Kidney epithelial cell (primary cell): ENCODE results near the gene PPIF. TPM values are rescaled to one million over a fixed set of nuclear protein-coding genes. Genes with fewer than 3 reads are reported as not detected.

Source experiments
- DNase-seq: peaks from one replicate; pipeline ENCODE4 v3.0.0-alpha.2; 2010; ENCODE audit warnings: low read depth
- H3K27me3 ChIP-seq: 2 replicates; pipeline ENCODE4 v1.6.0; 2011; ENCODE audit warnings: low read length; ENCODE audit not compliant: control insufficient read depth, insufficient read depth
- H3K36me3 ChIP-seq: 2 replicates; pipeline ENCODE4 v1.5.1; 2011; ENCODE audit warnings: low read length; ENCODE audit not compliant: control insufficient read depth, insufficient read depth
- H3K4me3 ChIP-seq: 2 replicates; pipeline ENCODE4 v1.5.1; 2011; ENCODE audit warnings: low read depth, mild to moderate bottlenecking, control low read depth, low read length
- CTCF ChIP-seq: IDR thresholded peaks from 2 replicates; pipeline ENCODE4 v1.5.1; 2011; ENCODE audit warnings: mild to moderate bottlenecking, moderate library complexity, low read length, control low read depth, inconsistent platforms; ENCODE audit not compliant: insufficient read depth, poor library complexity, severe bottlenecking
- total RNA-seq: library from RNA; depleted of rRNA; stranded (reverse); fragments of >200 nt; gene quantifications from 2 replicates; pipeline ENCODE4 v1.2.3, GENCODE V29; 2015

PPIF gene
- total RNA-seq, 1 donor from 2014 or later, result 71.7 TPM

GRCh38 chr10:79375321-79376077, 28.2 kb downstream of the PPIF start:
- no peak for TF ChIP-seq CTCF
- Histone ChIP-seq H3K27me3 (peaks cover 2% of the 10 kb centered on the region), H3K4me3 (no peak overlapping the region), H3K36me3 (no peaks in the 10 kb centered on the region)
- DNase-seq, result no peak

- TF ChIP-seq CTCF, result no peak
- no peaks in the 10 kb centered on the region for H3K36me3 ChIP-seq
- H3K27me3 ChIP-seq, result peaks cover 2% of the 10 kb centered on the region
- no peak overlapping the region for H3K4me3 ChIP-seq
- DNase-seq, result no peak
Measured at GRCh38 chr10:79376078-79376628, 28.9 kb downstream of the PPIF start.

GRCh38 chr10:79376751-79377556, 29.7 kb downstream of the PPIF start:
- Histone ChIP-seq H3K36me3 (no peaks in the 10 kb centered on the region), H3K4me3 (no peak overlapping the region), H3K27me3 (peaks cover 2% of the 10 kb centered on the region)
- DNase-seq, result no peak
- TF ChIP-seq CTCF, result no peak

- no peak for DNase-seq
Measured at GRCh38 chr10:79377557-79378382, 30.5 kb downstream of the PPIF start.

GRCh38 chr10:79378383-79378646, 31.0 kb downstream of the PPIF start:
- H3K27me3 ChIP-seq, result no peaks in the 10 kb centered on the region
- no peak for TF ChIP-seq CTCF
- no peaks in the 10 kb centered on the region for H3K36me3 ChIP-seq
- H3K4me3 ChIP-seq, result no peak overlapping the region
- no peak for DNase-seq

More at GRCh38 chr10:79377557-79378382, 30.5 kb downstream of the PPIF start:
- Histone ChIP-seq H3K4me3 (no peak overlapping the region), H3K27me3 (peaks cover 2% of the 10 kb centered on the region), H3K36me3 (no peaks in the 10 kb centered on the region)
- no peak for TF ChIP-seq CTCF
